ENCODE results near the gene CNTNAP2.

CNTNAP2 gene

DNA sequence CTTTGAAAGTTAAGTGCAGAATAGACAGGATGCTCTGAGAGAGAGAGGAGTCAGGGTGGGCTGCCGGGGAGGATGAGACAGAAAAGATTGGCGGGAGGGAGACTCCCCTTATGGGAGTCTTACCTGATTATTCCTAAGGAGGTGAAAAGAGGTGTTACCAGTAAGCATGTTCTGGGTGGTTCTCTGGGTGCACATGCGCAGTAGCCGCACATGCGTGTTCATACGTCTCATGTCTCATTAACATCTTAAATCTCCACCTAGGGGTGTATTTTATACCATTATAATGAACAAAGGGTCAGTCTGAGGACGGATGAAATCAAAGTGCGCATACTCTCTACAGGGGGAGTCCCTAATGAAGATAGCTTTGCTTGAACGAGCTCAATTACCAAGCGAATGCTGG lies 1881.0 kb downstream of the CNTNAP2 start:
- Histone ChIP-seq H3K27ac (no peak overlapping the region), H3K4me3 (no peak overlapping the region)
- DNase-seq (ENCODE audit: low spot score), result no peak
- no peak for TF ChIP-seq CTCF (IDR thresholded peaks at IDR 0.05)

- TF ChIP-seq CTCF (IDR thresholded peaks at IDR 0.05), result no peak
- H3K4me3 ChIP-seq, result no peak overlapping the region
- DNase-seq (ENCODE audit: low spot score), result no peak
Observed at GRCh38 chr7:147999962-148000361, 1883.4 kb downstream of the CNTNAP2 start.

DNA sequence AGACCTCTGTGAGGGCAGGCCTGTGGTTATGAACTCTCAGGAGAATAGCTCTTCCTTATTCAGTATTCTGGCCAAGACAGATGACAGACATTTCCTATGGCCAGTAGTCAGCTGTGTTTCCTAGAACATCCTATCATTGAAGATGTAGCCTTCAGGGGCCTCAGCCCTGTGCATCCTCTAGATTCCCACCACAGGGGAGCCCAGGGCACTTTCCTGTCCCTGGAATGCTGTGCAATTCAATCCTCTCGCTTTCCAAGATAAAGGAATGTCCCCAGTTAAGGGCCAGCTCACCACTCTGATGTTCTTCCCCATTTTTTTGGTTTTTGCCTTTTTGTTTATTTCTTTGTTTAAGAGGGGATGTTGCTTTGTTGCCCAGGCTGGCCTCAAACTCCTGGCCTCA lies 1895.2 kb downstream of the CNTNAP2 start:
- DNase-seq (ENCODE audit: low spot score), result no peak
- no peak for TF ChIP-seq CTCF (IDR thresholded peaks at IDR 0.05)
- H3K4me3 ChIP-seq, result no peak overlapping the region
- H3K27ac ChIP-seq, result no peak overlapping the region

More at GRCh38 chr7:147999962-148000361, 1883.4 kb downstream of the CNTNAP2 start:
- no peak overlapping the region for H3K27ac ChIP-seq

GRCh38 chr7:148014001-148014400 lies 1897.4 kb downstream of the CNTNAP2 start:
- no peak for DNase-seq (ENCODE audit: low spot score)
- Histone ChIP-seq H3K27ac (no peak overlapping the region), H3K4me3 (no peak overlapping the region)
- TF ChIP-seq CTCF (IDR thresholded peaks at IDR 0.05), result no peak

DNA sequence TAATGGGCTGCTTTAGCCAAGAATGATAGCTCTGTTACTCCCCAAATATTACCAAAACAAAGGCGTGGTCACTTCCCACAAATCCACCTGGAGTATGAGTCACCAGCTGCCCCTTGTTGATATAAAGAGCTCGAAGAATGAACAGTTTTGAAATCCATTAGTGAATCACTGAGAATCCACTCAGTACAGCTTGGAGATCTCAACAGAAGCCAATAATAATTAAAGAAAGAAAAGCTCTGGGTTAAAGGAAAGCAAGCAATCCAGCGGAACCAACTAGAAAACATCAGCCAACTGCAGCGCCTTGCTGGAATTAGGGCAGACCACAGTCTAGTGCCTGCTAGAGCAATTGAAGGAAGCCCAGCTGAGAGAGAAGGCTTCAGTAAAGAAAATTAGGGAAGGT lies 1897.9 kb downstream of the CNTNAP2 start:
- no peak for TF ChIP-seq CTCF (IDR thresholded peaks at IDR 0.05)
- Histone ChIP-seq H3K27ac (no peak overlapping the region), H3K4me3 (no peak overlapping the region)
- no peak for DNase-seq (ENCODE audit: low spot score)

- Histone ChIP-seq H3K27ac (no peak overlapping the region), H3K4me3 (no peak overlapping the region)
- TF ChIP-seq CTCF (IDR thresholded peaks at IDR 0.05), result no peak
- DNase-seq (ENCODE audit: low spot score), result no peak
Observed at GRCh38 chr7:148017126-148017525, 1900.5 kb downstream of the CNTNAP2 start.

GRCh38 chr7:148020679-148021078 lies 1904.1 kb downstream of the CNTNAP2 start:
- Histone ChIP-seq H3K27ac (no peak overlapping the region), H3K4me3 (no peak overlapping the region)
- TF ChIP-seq CTCF (IDR thresholded peaks at IDR 0.05), result no peak
- no peak for DNase-seq (ENCODE audit: low spot score)

All from coronary artery (tissue), 2 donors.